Esophagus squamous epithelium (tissue), 5 donors: ENCODE results near the gene ZNF490. TPM values are rescaled to one million over a fixed set of nuclear protein-coding genes. Genes with fewer than 3 reads are reported as not detected.
"Not testable (repeated sequence)": the region's sequence is repeated elsewhere in the genome, so short reads cannot be mapped to it uniquely, and the experiment has no call there.

Experiments used
- DNase-seq: peaks from one replicate; lab custom pipeline; 2025; lab: John Stamatoyannopoulos, UW
- H3K27ac ChIP-seq, 4 donors: fragments of 200-600 bp; sonication (generic); one replicate each; pipeline ENCODE4 v1.5.1; 2016 to 2019; ENCODE audit warnings: mild to moderate bottlenecking in 1 of 4
- H3K27me3 ChIP-seq, 4 donors: fragments of 200-600 bp; sonication (generic); 1 replicate in 3 of 4; 2 replicates in 1 of 4; pipeline versions ENCODE4 v1.5.1 to v1.6.0; 2017 to 2021; ENCODE audit warnings: antibody characterized with exemption in 1 of 4
- H3K36me3 ChIP-seq, 3 donors: fragments of 200-600 bp; sonication (generic); one replicate each; pipeline ENCODE4 v1.5.1; 2016 to 2019
- H3K4me1 ChIP-seq, 3 donors: fragments of 200-600 bp; sonication (generic); one replicate each; pipeline ENCODE4 v1.5.1; 2017 to 2019
- H3K4me3 ChIP-seq, 4 donors: fragments of 200-600 bp; sonication (generic); 1 replicate in 3 of 4; 2 replicates in 1 of 4; pipeline ENCODE4 v1.5.1; 2016 to 2019; ENCODE audit warnings: mild to moderate bottlenecking in 2 of 4, moderate library complexity in 1 of 4
- H3K9me3 ChIP-seq, 3 donors: fragments of 200-600 bp; sonication (generic); one replicate each; pipeline ENCODE4 v1.5.1; 2016 to 2019
- CTCF ChIP-seq, 6 experiments: fragments of 450-650 bp in 4 of 6; fragments of 200-600 bp in 2 of 6; sonication (generic) in 2 of 6; IDR thresholded peaks; one replicate each; pipeline ENCODE4 v1.5.1; 2016 to 2019; ENCODE audit warnings: antibody characterized with exemption in 6 of 6, mild to moderate bottlenecking in 4 of 6, moderate library complexity in 4 of 6
- POLR2A ChIP-seq, 4 donors: fragments of 450-650 bp; IDR thresholded peaks; one replicate each; pipeline ENCODE4 v1.6.1; 2017; ENCODE audit warnings: antibody characterized with exemption in 4 of 4, mild to moderate bottlenecking in 4 of 4, moderate library complexity in 3 of 4
- WGBS, 2 donors: methylation state at CpG; one replicate each; pipeline ENCODE4 v1.1.5; 2018; 5-methylcytosine and 5-hydroxymethylcytosine counted together
- intact Hi-C: fragments of 100-400 bp; cut with DNase I; formaldehyde crosslinking; loops from one replicate; pipeline ENCODE4 v1.15.0; 2022
- total RNA-seq, 4 donors: library from RNA; depleted of rRNA; stranded (reverse); fragments of >200 nt; gene quantifications; one replicate each; pipeline ENCODE4 v1.1.0, GENCODE V29; 2016
- donor health status: DM: yes; HTN: yes; CAD: no.

Gene ZNF490
- total RNA-seq, 4 donors from 2014 or later = 2.5 to 6.7 (median 4.2) TPM

- intact Hi-C loops = no loop called here
- H3K9me3 ChIP-seq = peaks cover 0 to 60% (median 25%) of the 10 kb centered on the region in 3 donors
- DNase-seq = no peak
- H3K4me1 ChIP-seq = no peaks in the 10 kb centered on the region
- H3K27me3 ChIP-seq = no peaks in the 10 kb centered on the region
- 95 to 97% methylated on average over 9 of the region's 9 CpGs for WGBS, 2 donors
- TF ChIP-seq POLR2A (IDR thresholded peaks at IDR 0.05) = no peak
- TF ChIP-seq CTCF (IDR thresholded peaks at IDR 0.05) = no peak
- peaks cover 14 to 62% (median 23%) of the 10 kb centered on the region in 3 donors for H3K36me3 ChIP-seq
- no peak overlapping the region for H3K27ac ChIP-seq
- no peak overlapping the region for H3K4me3 ChIP-seq
Observed at GRCh38 chr19:12581100-12581499, 29.5 kb downstream of the ZNF490 start.

GRCh38 chr19:12580180-12580694, 30.4 kb downstream of the ZNF490 start:
- no peak overlapping the region for H3K4me3 ChIP-seq
- no peak for DNase-seq
- 79 to 82% methylated on average over 11 of the region's 11 CpGs for WGBS, 2 donors
- H3K9me3 ChIP-seq = peaks cover 0 to 60% (median 25%) of the 10 kb centered on the region in 3 donors
- H3K27me3 ChIP-seq = no peaks in the 10 kb centered on the region
- intact Hi-C loops = no loop called here
- H3K36me3 ChIP-seq = peaks cover 14 to 62% (median 23%) of the 10 kb centered on the region in 3 donors
- TF ChIP-seq CTCF (IDR thresholded peaks at IDR 0.05) (no peak), POLR2A (IDR thresholded peaks at IDR 0.05) (no peak)
- no peak overlapping the region for H3K27ac ChIP-seq
- no peaks in the 10 kb centered on the region for H3K4me1 ChIP-seq

- Histone ChIP-seq H3K27ac (no peak overlapping the region), H3K27me3 (no peaks in the 10 kb centered on the region), H3K36me3 (peaks cover 14 to 62% (median 23%) of the 10 kb centered on the region in 3 donors), H3K4me1 (no peaks in the 10 kb centered on the region), H3K9me3 (peaks cover 0 to 60% (median 25%) of the 10 kb centered on the region in 3 donors), H3K4me3 (no peak overlapping the region)
- no peak for DNase-seq
- intact Hi-C loops = no loop called here
- no peak for TF ChIP-seq CTCF (IDR thresholded peaks at IDR 0.05)
- TF ChIP-seq POLR2A (IDR thresholded peaks at IDR 0.05) = no peak
- 95 to 97% methylated on average over 3 of the region's 10 CpGs for WGBS, 2 donors
Observed at GRCh38 chr19:12578641-12579040, 32.0 kb downstream of the ZNF490 start.

GRCh38 chr19:12574036-12574435, 36.6 kb downstream of the ZNF490 start:
- no peak for DNase-seq
- WGBS, 2 donors = 46 to 47% methylated on average over 7 of the region's 7 CpGs
- H3K4me3 ChIP-seq = no peak overlapping the region
- intact Hi-C loops = no loop called here
- no peak overlapping the region for H3K27ac ChIP-seq
- TF ChIP-seq CTCF (IDR thresholded peaks at IDR 0.05) = no peak
- TF ChIP-seq POLR2A (IDR thresholded peaks at IDR 0.05) = no peak
- no peaks in the 10 kb centered on the region for H3K27me3 ChIP-seq
- no peaks in the 10 kb centered on the region for H3K4me1 ChIP-seq
- H3K9me3 ChIP-seq = peaks cover 0 to 15% (median 0%) of the 10 kb centered on the region in 3 donors
- H3K36me3 ChIP-seq = peaks cover 0 to 17% (median 0%) of the 10 kb centered on the region in 3 donors

GRCh38 chr19:12567951-12568350, 42.7 kb downstream of the ZNF490 start:
- intact Hi-C loops = no loop called here
- TF ChIP-seq POLR2A (IDR thresholded peaks at IDR 0.05) (no peak), CTCF (IDR thresholded peaks at IDR 0.05) (no peak)
- DNase-seq = no peak
- no peak overlapping the region for H3K4me3 ChIP-seq
- peaks cover 0 to 7% (median 0%) of the 10 kb centered on the region in 3 donors for H3K4me1 ChIP-seq
- H3K27ac ChIP-seq = no peak overlapping the region
- no peaks in the 10 kb centered on the region for H3K27me3 ChIP-seq
- H3K36me3 ChIP-seq = no peaks in the 10 kb centered on the region
- H3K9me3 ChIP-seq = no peaks in the 10 kb centered on the region
- WGBS, 2 donors = 76 to 83% methylated on average over 4 of the region's 4 CpGs

GRCh38 chr19:12566380-12566779, 44.2 kb downstream of the ZNF490 start:
- intact Hi-C loops = not testable (repeated sequence)

More at GRCh38 chr19:12566380-12566779, 44.2 kb downstream of the ZNF490 start:
- not testable (repeated sequence) for H3K27ac ChIP-seq, H3K4me3 ChIP-seq, H3K27me3 ChIP-seq, H3K4me1 ChIP-seq, H3K36me3 ChIP-seq, DNase-seq, H3K9me3 ChIP-seq
- 84 to 100% methylated on average over 2 to 5 of the region's 5 CpGs for WGBS, 2 donors
